Measurements from ENCODE around the gene SMIM9.

- TF ChIP-seq GATA2 (IDR thresholded peaks at IDR 0.05; ENCODE audit: low read depth, low read length) (no peak), GATA3 (IDR thresholded peaks at IDR 0.05; ENCODE audit: low read depth, low read length) (no peak)
Measured at GRCh38 chrX:154873329-154873728, 38.9 kb upstream of the SMIM9 start.

Measured in SH-SY5Y (cell line).